Stimulated activated CD4-positive, alpha-beta T cell treated with anti-CD3 and anti-CD28 coated beads, Interleukin-15, amount 100 ng/mL, for 1 hour (primary cell): ENCODE measurements around the gene KLHDC2.
"Not testable (repeated sequence)": the region's sequence is repeated elsewhere in the genome, so short reads cannot be mapped to it uniquely, and the experiment has no call there.

Experiments used
- DNase-seq, 2 donors: peaks; one replicate each; pipeline ENCODE4 v3.0.0-alpha.2; 2020; ENCODE audit warnings: low read depth in 1 of 2, low spot score in 1 of 2

The KLHDC2 gene

DNA sequence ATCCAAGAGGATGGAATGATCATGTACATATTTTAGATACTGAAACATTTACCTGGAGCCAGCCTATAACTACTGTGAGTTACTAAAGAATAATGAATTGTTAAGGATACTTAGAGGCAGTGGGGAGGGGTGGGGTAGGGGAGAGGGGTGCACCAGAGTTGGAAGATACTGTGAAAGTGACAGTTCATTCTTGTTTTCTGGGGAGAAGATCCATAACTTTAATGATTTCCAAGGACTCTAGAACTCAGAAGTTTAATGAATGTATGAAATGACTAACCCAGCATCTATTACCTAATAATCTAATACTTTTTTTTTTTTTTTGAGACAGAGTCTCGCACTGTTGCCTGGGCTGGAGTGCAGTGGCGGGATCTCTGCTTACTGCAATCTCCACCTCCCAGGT is 10.5 kb downstream of the KLHDC2 start:
- no peak for DNase-seq

DNA sequence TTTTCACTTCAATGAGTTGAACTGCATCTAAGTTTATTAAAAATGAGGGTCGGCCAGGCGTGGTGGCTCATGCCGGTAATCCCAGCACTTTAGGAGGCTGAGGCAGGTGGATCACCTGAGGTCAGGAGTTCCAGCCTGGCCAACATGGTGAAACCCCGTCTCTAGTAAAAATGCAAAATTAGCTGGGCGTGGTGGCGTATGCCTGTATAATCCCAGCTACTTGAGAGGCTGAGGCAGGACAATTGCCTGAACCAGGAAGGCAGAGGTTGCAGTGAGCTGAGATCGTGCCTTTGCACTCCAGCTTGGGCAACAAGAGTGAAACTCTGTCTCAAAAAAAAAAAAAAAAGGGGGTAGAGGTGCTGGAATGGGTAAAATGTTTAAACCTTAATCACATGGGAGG is 13.1 kb downstream of the KLHDC2 start:
- DNase-seq: not testable (repeated sequence)

DNA sequence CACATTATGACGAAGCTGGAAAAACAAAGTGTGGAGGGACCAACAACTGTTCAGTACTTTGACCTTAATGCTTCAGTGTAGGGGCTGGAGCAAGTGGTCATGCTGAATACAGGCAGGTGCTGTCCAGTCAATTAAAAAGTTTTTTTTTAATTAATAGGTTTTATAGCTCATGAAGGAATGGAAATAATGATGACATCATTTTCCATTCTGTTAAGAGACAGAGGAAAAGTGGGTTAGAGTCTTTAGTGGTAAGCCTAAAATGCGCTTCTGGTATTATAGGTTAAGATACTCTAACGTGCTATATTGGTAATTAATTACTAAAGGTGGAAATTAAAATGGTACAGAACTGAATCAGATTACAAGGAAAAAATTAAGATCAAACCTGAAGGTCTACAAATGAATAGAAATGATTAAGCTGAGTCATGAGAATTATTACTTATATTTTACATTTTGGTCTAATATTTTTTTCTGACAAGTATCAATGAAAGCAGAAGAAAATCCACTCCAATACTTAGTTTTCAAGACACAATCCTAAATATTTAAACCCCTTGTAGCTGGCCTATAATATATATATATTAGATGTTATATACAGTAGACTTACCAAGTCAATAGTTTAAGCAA is 15.6 kb downstream of the KLHDC2 start:
- DNase-seq: no peak

DNA sequence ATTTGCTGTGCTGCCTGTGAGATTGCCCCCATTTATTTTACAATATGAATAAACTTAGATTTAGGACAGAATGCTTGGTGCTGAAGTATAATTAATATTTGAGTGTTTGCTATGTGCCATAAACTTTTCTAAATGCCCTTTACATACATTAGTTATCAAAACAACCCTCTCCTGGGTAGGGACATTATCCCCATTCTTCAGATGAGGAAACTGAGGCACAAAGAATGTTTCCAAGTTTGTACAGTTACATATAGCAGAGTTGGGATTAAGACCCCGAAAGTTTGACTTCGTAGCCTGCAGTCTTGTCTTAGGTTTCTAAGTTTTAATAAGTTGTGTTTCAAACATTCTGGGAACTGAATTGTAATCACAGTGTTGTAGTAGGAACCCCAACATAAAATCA is 18.4 kb downstream of the KLHDC2 start:
- DNase-seq: no peak

DNA sequence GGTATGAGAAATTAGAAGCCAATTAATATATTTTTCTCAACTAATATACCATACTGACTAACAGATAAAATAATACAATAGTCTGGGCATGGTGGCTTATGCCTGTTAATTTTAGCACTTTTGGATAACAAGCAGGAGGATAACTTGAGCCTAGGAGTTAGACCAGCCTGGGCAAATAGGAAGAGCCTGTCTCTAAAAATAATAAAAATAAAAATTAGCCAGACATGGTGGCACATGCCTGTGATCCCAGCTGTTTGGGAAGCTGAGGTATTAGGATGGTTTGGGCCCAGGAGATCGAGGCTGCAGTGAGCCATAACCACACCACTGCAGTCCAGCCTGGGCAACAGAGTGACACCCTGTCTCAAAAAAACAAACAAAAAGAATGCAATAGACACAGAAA is 24.7 kb downstream of the KLHDC2 start:
- no peak for DNase-seq

- no peak for DNase-seq
These were observed 28.1 kb downstream of the KLHDC2 start for GRCh38 chr14:49796025-49796424.

- DNase-seq: no peak
These were observed 40.8 kb downstream of the KLHDC2 start for GRCh38 chr14:49808780-49809179.

- not testable (repeated sequence) for DNase-seq
These were observed 48.2 kb downstream of the KLHDC2 start for GRCh38 chr14:49816118-49816517.

- no peak for DNase-seq
These were observed 48.9 kb downstream of the KLHDC2 start for GRCh38 chr14:49816844-49817243.

GRCh38 chr14:49820176-49820575 is 52.2 kb downstream of the KLHDC2 start:
- DNase-seq: no peak

GRCh38 chr14:49828640-49829039 is 60.7 kb downstream of the KLHDC2 start:
- DNase-seq: no peak
